MM.1S (cell line): Measurements from ENCODE around the gene ADK.

Source experiments
- DNase-seq: peaks from one replicate; pipeline ENCODE4 v3.0.0-alpha.2; 2015
- H2AFZ ChIP-seq: fragments of 300-600 bp; sonication (generic); 2 replicates; pipeline ENCODE4 v1.6.0; 2016; ENCODE audit warnings: antibody characterized with exemption, low read length
- H3F3A ChIP-seq: fragments of 300-600 bp; sonication (generic); 2 replicates; pipeline ENCODE4 v1.6.1; 2016; ENCODE audit warnings: mild to moderate bottlenecking, antibody characterized with exemption, low read length, moderate library complexity, mixed read lengths; ENCODE audit not compliant: insufficient read depth
- H3K27ac ChIP-seq: fragments of 300-600 bp; sonication (generic); 2 replicates; pipeline ENCODE4 v1.5.1; 2016; ENCODE audit warnings: mild to moderate bottlenecking, low read length
- H3K27me3 ChIP-seq: fragments of 300-600 bp; sonication (generic); replicated peaks from 2 replicates; pipeline ENCODE4 v1.6.0; 2016; ENCODE audit warnings: low read length; ENCODE audit not compliant: insufficient read depth
- H3K36me3 ChIP-seq: fragments of 300-600 bp; sonication (generic); replicated peaks from 2 replicates; pipeline ENCODE4 v1.6.1; 2016; ENCODE audit warnings: mild to moderate bottlenecking, low read length, mixed read lengths; ENCODE audit not compliant: insufficient read depth
- H3K4me1 ChIP-seq: fragments of 300-600 bp; sonication (generic); 2 replicates; pipeline ENCODE4 v1.6.1; 2016; ENCODE audit warnings: low read length, mixed read lengths
- H3K4me2 ChIP-seq: fragments of 300-600 bp; sonication (generic); 2 replicates; pipeline ENCODE4 v1.6.0; 2016; ENCODE audit warnings: low read depth, low read length
- H3K4me3 ChIP-seq: fragments of 300-600 bp; sonication (generic); 2 replicates; pipeline ENCODE4 v1.5.1; 2016; ENCODE audit warnings: low read length, mixed read lengths
- H3K79me2 ChIP-seq: fragments of 300-600 bp; sonication (generic); 2 replicates; pipeline ENCODE4 v1.6.1; 2016; ENCODE audit warnings: mixed run types, low read length, mixed read lengths
- H3K9ac ChIP-seq: fragments of 300-600 bp; sonication (generic); 2 replicates; pipeline ENCODE4 v1.6.1; 2016; ENCODE audit warnings: low read length, mixed read lengths
- H3K9me2 ChIP-seq: fragments of 300-600 bp; sonication (generic); replicated peaks from 2 replicates; pipeline ENCODE4 v1.6.1; 2016; ENCODE audit warnings: mild to moderate bottlenecking, low read length, mixed read lengths; ENCODE audit not compliant: insufficient read depth
- H3K9me3 ChIP-seq: fragments of 300-600 bp; sonication (generic); replicated peaks from 2 replicates; pipeline ENCODE4 v1.6.1; 2016; ENCODE audit warnings: mild to moderate bottlenecking, low read length, mixed read lengths; ENCODE audit not compliant: insufficient read depth
- H4K20me1 ChIP-seq: fragments of 300-600 bp; sonication (generic); 2 replicates; pipeline ENCODE4 v1.6.1; 2016; ENCODE audit warnings: mild to moderate bottlenecking, low read length, moderate library complexity, mixed read lengths; ENCODE audit not compliant: insufficient read depth
- CTCF ChIP-seq: fragments of 300-600 bp; sonication (generic); IDR thresholded peaks from 2 replicates; pipeline ENCODE4 v1.5.1; 2016; ENCODE audit warnings: antibody characterized with exemption, low read length, mixed read lengths
- EZH2 ChIP-seq: fragments of 300-600 bp; sonication (generic); optimal IDR thresholded peaks from 2 replicates; pipeline ENCODE3; 2017; ENCODE audit warnings: low read depth, mild to moderate bottlenecking, antibody characterized with exemption, low read length, mixed read lengths
- EZH2phosphoT487 ChIP-seq: fragments of 300-600 bp; sonication (generic); IDR thresholded peaks from 2 replicates; pipeline ENCODE4 v1.6.1; 2018; ENCODE audit warnings: antibody characterized with exemption, low read length

ADK gene

GRCh38 chr10:74728225-74728624 lies 577.2 kb downstream of the ADK start:
- no peaks in the 10 kb centered on the region for H3F3A ChIP-seq
- H3K27ac ChIP-seq, result no peak overlapping the region

GRCh38 chr10:74730246-74730645 lies 579.2 kb downstream of the ADK start:
- TF ChIP-seq CTCF (no peak), EZH2 (no peak), EZH2phosphoT487 (no peak)
- Histone ChIP-seq H3F3A (no peaks in the 10 kb centered on the region), H4K20me1 (no peaks in the 10 kb centered on the region), H3K9ac (no peak overlapping the region), H3K9me2 (no peaks in the 10 kb centered on the region), H3K79me2 (no peaks in the 10 kb centered on the region), H3K4me3 (no peak overlapping the region), H3K9me3 (no peaks in the 10 kb centered on the region), H3K27ac (no peak overlapping the region), H3K27me3 (no peaks in the 10 kb centered on the region), H2AFZ (no peak overlapping the region), H3K4me2 (no peak overlapping the region), H3K4me1 (no peaks in the 10 kb centered on the region), H3K36me3 (no peaks in the 10 kb centered on the region)
- DNase-seq, result no peak

More at GRCh38 chr10:74728225-74728624, 577.2 kb downstream of the ADK start:
- H3K4me2 ChIP-seq, result no peak overlapping the region
- no peak for DNase-seq
- H3K9me3 ChIP-seq, result no peaks in the 10 kb centered on the region
- no peaks in the 10 kb centered on the region for H3K27me3 ChIP-seq
- TF ChIP-seq CTCF, result no peak
- no peak for TF ChIP-seq EZH2phosphoT487
- no peak for TF ChIP-seq EZH2
- H3K4me1 ChIP-seq, result no peaks in the 10 kb centered on the region
- H3K9ac ChIP-seq, result no peak overlapping the region
- H3K9me2 ChIP-seq, result no peaks in the 10 kb centered on the region
- no peaks in the 10 kb centered on the region for H3K36me3 ChIP-seq
- H2AFZ ChIP-seq, result no peak overlapping the region
- no peaks in the 10 kb centered on the region for H4K20me1 ChIP-seq
- no peaks in the 10 kb centered on the region for H3K79me2 ChIP-seq
- H3K4me3 ChIP-seq, result no peak overlapping the region

- Histone ChIP-seq H4K20me1 (no peaks in the 10 kb centered on the region), H3K27me3 (no peaks in the 10 kb centered on the region), H3K79me2 (no peaks in the 10 kb centered on the region), H3K36me3 (no peaks in the 10 kb centered on the region), H3K4me2 (no peak overlapping the region), H3K4me3 (no peak overlapping the region), H3K9ac (no peak overlapping the region), H3K9me2 (no peaks in the 10 kb centered on the region), H3K4me1 (peaks cover 10% of the 10 kb centered on the region), H3K9me3 (no peaks in the 10 kb centered on the region), H2AFZ (no peak overlapping the region), H3F3A (peaks cover 8% of the 10 kb centered on the region), H3K27ac (no peak overlapping the region)
- TF ChIP-seq CTCF, result no peak
- no peak for TF ChIP-seq EZH2
- no peak for TF ChIP-seq EZH2phosphoT487
- no peak for DNase-seq
These were observed 582.6 kb downstream of the ADK start for GRCh38 chr10:74733612-74734011.
